Lower leg skin (tissue), 4 donors: ENCODE results near the gene RASL12. TPM values are rescaled to one million over a fixed set of nuclear protein-coding genes. Genes with fewer than 3 reads are reported as not detected.

ENCODE experiments used
- DNase-seq, 2 donors: peaks; one replicate each; pipeline ENCODE4 v3.0.0-alpha.2; 2019; ENCODE audit warnings: low spot score in 2 of 2
- H3K4me3 ChIP-seq: fragments of 200-600 bp; sonication (generic); 2 replicates; pipeline ENCODE4 v1.5.1; 2017; ENCODE audit warnings: mild to moderate bottlenecking, low read depth; ENCODE audit not compliant: poor library complexity, severe bottlenecking
- POLR2A ChIP-seq, 2 donors: fragments of 450-650 bp; IDR thresholded peaks; one replicate each; pipeline ENCODE4 v1.6.1; 2016 to 2017; ENCODE audit warnings: antibody characterized with exemption in 2 of 2, mild to moderate bottlenecking in 1 of 2, moderate library complexity in 1 of 2
- WGBS, 2 donors: methylation state at CpG; one replicate each; pipeline ENCODE4 v1.1.5; 2018; 5-methylcytosine and 5-hydroxymethylcytosine counted together
- intact Hi-C: fragments of 100-400 bp; cut with DNase I; formaldehyde crosslinking; loops from one replicate; pipeline ENCODE4 v1.15.0; 2023; ENCODE audit warnings: low total_unique reads
- total RNA-seq, 4 donors: library from RNA; depleted of rRNA; stranded (reverse); fragments of >200 nt; gene quantifications; one replicate each; pipeline ENCODE4 v1.1.0, GENCODE V29; 2016
- TF ChIP-seq, protein P1 (sequence below), 3 donors: fragments of 450-650 bp; IDR thresholded peaks; one replicate each; pipeline ENCODE4 v1.5.1; 2016; ENCODE audit warnings: antibody characterized with exemption in 3 of 3, mild to moderate bottlenecking in 3 of 3, moderate library complexity in 2 of 3

RASL12 gene
- total RNA-seq, 4 donors from 2014 or later: 1.7 to 18.9 (median 7.7) TPM

DNA sequence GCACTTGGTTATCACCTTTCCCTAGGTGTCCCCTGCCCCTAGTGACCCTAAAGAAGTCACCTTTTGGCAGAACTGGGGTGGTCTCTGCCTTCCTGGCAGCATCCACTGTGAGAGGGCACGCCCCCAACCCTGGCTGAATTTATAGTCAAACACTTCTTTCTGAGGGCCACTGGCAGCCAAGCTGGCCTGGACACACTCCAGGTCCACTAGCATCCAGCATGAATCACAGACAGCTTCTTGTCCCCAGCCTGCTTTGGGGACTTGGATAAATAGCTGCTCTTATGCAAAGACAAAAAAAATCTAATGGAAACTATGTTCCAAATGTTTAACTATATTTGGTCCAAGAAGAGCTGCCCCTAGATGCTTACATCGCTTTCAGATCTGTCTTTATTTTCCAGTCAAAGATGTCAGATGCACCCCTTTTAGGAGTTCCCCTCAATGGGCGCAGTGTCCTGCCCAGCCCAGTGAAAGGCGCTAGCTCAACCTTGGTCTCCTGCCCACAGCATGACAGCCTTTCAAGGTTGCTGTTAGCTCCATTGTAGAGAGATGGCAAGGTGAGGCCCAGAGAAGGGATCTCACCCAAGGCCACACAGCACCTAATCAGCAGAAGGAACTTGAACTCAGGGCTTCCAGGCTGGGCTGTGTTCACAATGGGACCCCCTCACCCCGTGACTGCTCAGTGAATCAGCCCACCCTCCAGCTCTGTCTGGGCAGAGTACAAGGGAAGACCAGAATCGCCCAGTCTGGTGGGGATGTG, 7.0 kb downstream of the RASL12 start:
- intact Hi-C loops: no loop called here
- DNase-seq: no peak
- no peak overlapping the region for H3K4me3 ChIP-seq

DNA sequence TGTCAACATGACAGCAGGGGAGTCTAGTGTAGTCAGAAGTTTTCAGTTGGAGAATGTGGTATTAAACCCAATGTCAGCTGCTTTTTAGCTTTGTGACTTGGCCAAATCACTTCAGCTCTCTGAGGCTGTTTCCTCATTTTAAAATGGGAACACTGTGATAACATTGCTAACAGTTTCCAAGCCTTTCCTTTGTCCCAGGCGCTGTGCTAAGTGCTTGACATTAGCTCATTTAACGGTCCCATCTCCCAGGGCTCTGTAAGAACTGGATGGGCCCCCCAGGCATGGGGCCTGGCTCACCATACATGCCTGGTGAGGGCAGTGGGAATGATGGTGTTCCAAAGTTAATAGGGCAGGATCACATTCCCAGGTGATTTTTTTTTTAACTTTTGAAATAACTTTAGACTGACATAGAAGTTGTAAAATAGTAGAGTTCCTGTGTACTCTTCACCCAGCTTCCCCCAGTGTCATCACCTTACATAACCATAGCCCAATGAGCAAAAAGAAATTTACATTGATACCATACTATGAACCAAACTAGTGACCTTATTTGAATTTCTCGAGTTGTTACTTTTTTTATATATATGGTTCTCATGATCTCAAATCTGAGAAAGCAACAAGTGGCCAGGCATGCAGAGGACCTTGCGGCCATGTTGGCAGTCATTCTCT, 7.7 kb downstream of the RASL12 start:
- TF ChIP-seq, protein P1, sequence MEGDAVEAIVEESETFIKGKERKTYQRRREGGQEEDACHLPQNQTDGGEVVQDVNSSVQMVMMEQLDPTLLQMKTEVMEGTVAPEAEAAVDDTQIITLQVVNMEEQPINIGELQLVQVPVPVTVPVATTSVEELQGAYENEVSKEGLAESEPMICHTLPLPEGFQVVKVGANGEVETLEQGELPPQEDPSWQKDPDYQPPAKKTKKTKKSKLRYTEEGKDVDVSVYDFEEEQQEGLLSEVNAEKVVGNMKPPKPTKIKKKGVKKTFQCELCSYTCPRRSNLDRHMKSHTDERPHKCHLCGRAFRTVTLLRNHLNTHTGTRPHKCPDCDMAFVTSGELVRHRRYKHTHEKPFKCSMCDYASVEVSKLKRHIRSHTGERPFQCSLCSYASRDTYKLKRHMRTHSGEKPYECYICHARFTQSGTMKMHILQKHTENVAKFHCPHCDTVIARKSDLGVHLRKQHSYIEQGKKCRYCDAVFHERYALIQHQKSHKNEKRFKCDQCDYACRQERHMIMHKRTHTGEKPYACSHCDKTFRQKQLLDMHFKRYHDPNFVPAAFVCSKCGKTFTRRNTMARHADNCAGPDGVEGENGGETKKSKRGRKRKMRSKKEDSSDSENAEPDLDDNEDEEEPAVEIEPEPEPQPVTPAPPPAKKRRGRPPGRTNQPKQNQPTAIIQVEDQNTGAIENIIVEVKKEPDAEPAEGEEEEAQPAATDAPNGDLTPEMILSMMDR (IDR thresholded peaks at IDR 0.05): no peak
- no peak for TF ChIP-seq POLR2A (IDR thresholded peaks at IDR 0.05)
- no peak for DNase-seq
- no peak overlapping the region for H3K4me3 ChIP-seq
- intact Hi-C loops: no loop called here
- 83% methylated on average over 4 of the region's 4 CpGs for WGBS, 2 donors

More for the DNA sequence above, 7.0 kb downstream of the RASL12 start:
- WGBS, 2 donors: 75 to 77% methylated on average over 6 of the region's 6 CpGs
- TF ChIP-seq, protein P1 (IDR thresholded peaks at IDR 0.05): no peak
- no peak for TF ChIP-seq POLR2A (IDR thresholded peaks at IDR 0.05)

DNA sequence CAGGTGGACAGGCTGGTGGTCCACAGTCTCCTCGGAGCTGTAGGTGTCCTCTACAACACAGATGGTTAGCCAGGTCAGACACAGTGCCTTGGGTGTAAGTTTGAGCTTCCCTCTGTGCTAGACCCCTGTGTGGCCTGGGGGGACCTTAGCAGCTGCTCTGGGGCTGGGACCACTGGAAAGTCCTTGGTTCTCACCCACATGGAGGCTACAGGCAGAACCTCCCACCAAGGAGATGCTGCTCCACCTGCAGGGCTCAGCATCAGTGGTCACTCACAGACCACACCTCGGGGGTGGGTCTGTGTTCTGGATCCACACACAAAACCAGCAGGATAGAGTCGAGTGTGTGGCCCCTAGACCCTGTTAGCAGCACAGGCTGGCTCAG, 8.4 kb downstream of the RASL12 start:
- TF ChIP-seq, protein P1 (IDR thresholded peaks at IDR 0.05): no peak
- TF ChIP-seq POLR2A (IDR thresholded peaks at IDR 0.05): no peak
- 77% methylated on average over 2 to 3 of the region's 3 CpGs for WGBS, 2 donors
- no peak overlapping the region for H3K4me3 ChIP-seq
- DNase-seq: no peak
- intact Hi-C loops: no loop called here

DNA sequence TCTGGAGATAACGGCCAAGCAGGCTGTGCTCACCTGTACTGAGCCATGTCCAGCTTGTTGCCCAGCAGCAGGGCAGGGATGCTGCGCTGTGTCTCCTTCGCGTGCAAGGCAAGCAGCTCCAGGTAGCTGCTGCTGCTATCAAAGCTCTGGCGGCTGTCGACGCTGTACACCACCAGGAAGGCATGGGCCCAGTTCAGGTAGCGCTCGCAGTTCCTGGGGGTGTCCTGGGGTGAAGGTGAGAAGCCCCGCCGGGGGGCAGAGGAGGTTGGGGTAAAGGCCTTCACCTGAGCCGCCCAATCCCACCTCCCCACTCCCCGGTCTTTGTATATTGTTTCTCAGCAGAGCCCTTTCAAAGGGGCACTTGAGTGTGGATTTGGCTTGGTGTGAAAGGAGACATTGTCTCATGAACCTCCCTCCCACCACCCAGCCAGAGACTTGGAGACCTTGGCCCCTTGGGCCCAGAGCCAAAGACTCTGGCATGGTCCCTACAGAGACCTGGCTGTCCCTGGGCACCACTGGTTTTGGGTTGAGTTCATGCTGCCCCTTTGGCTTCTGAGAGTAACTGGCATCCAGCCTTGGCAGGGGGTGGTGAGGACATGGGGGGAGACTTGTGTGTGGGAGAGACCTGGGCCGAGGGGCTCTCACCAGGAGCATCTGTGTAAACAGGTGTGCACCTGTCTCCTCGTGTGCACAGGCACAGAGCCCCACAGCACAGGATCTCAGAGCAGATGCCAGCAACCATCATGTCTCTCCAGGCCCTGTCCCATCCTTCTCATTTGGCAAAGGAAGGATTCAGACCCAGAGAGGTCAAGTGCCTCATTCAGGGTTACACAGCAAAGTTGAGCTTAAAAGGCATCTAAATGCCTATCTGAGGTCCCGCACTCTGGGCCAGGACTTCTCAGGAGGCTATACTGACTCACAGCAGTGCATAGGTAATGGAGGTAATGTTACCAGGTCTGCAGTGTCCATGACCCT, 9.1 kb downstream of the RASL12 start:
- 88 to 99% methylated on average over 10 to 16 of the region's 16 CpGs for WGBS, 2 donors
- intact Hi-C loops: no loop called here
- DNase-seq: no peak
- TF ChIP-seq, protein P1 (IDR thresholded peaks at IDR 0.05): no peak
- H3K4me3 ChIP-seq: no peak overlapping the region

DNA sequence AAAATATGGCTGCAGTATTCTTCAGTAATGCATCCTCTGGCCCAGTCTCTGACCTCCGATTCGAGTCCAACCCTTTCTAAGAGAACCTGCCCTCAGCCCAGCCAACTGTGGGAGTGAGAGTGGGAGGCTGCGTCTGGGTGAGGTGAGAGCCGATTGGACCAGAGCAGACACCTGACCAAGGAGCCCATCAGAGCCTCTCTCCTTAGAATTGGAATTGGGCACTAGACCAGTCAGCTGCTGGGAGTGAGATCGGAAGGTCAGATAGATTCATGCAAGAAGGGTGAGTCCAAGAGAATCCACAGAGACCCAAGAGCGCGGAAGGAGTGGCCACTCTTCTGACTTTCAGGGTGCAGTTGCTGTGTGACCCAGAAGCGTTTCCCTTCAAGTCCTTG, 10.2 kb downstream of the RASL12 start:
- no peak overlapping the region for H3K4me3 ChIP-seq
- WGBS, 2 donors: 88 to 90% methylated on average over 8 of the region's 8 CpGs
- no peak for TF ChIP-seq POLR2A (IDR thresholded peaks at IDR 0.05)
- TF ChIP-seq, protein P1 (IDR thresholded peaks at IDR 0.05): no peak
- no peak for DNase-seq
- intact Hi-C loops: no loop called here
